Amniotic epithelial cell (primary cell): ENCODE measurements around the gene PIK3IP1.

Experiments used
- DNase-seq: peaks from one replicate; pipeline ENCODE4 v3.0.0-alpha.2; 2010; ENCODE audit warnings: low read depth

Gene PIK3IP1

GRCh38 chr22:31308181-31308580, 15.9 kb upstream of the PIK3IP1 start:
- no peak for DNase-seq

- DNase-seq, result no peak
Measured at GRCh38 chr22:31305194-31305593, 12.9 kb upstream of the PIK3IP1 start.

GRCh38 chr22:31302537-31302936, 10.2 kb upstream of the PIK3IP1 start:
- no peak for DNase-seq

- no peak for DNase-seq
Measured at GRCh38 chr22:31302006-31302405, 9.7 kb upstream of the PIK3IP1 start.

GRCh38 chr22:31300896-31301295, 8.6 kb upstream of the PIK3IP1 start:
- no peak for DNase-seq

- DNase-seq, result peak; percentile 85
Measured at GRCh38 chr22:31295831-31296657, 3.8 kb upstream of the PIK3IP1 start.

GRCh38 chr22:31295360-31295759, 3.1 kb upstream of the PIK3IP1 start:
- DNase-seq, result no peak

GRCh38 chr22:31291481-31292235, 630 bp downstream of the PIK3IP1 start:
- DNase-seq, result peak; percentile 30

- peak; percentile 83 for DNase-seq
Measured at GRCh38 chr22:31290494-31291471, 1.5 kb downstream of the PIK3IP1 start.

- DNase-seq, result no peak
Measured at GRCh38 chr22:31289344-31289743, 2.9 kb downstream of the PIK3IP1 start.

GRCh38 chr22:31288496-31289240, 3.6 kb downstream of the PIK3IP1 start:
- peak; percentile 43 for DNase-seq

GRCh38 chr22:31287818-31288495, 4.3 kb downstream of the PIK3IP1 start:
- no peak for DNase-seq

GRCh38 chr22:31286360-31287255, 5.7 kb downstream of the PIK3IP1 start:
- peak; percentile 78 for DNase-seq

GRCh38 chr22:31284281-31285155, 7.8 kb downstream of the PIK3IP1 start:
- no peak for DNase-seq

- no peak for DNase-seq
Measured at GRCh38 chr22:31282748-31283468, 9.4 kb downstream of the PIK3IP1 start.

GRCh38 chr22:31281733-31282132, 10.6 kb downstream of the PIK3IP1 start:
- DNase-seq, result no peak

- no peak for DNase-seq
Measured at GRCh38 chr22:31279821-31280505, 12.3 kb downstream of the PIK3IP1 start.

GRCh38 chr22:31279327-31279669, 13.0 kb downstream of the PIK3IP1 start:
- DNase-seq, result no peak
